GM12865 (cell line): ENCODE results near the gene NBEA.

Experiments used
- DNase-seq: peaks from one replicate; pipeline ENCODE4 v3.0.0; 2010; ENCODE audit warnings: low read depth
- H3K4me3 ChIP-seq: 2 replicates; pipeline ENCODE4 v1.5.1; 2011; ENCODE audit warnings: mild to moderate bottlenecking, low read depth, low read length, control low read depth
- TF ChIP-seq, protein P1 (sequence below): IDR thresholded peaks from 2 replicates; pipeline ENCODE4 v1.5.1; 2011; ENCODE audit warnings: low read length, control low read depth, low read depth, inconsistent platforms; ENCODE audit not compliant: insufficient read depth; ENCODE audit errors: missing control alignments

The NBEA gene

GRCh38 chr13:35697186-35697730, 755.2 kb downstream of the NBEA start:
- DNase-seq: no peak
- H3K4me3 ChIP-seq: no peak overlapping the region
- TF ChIP-seq, protein P1, sequence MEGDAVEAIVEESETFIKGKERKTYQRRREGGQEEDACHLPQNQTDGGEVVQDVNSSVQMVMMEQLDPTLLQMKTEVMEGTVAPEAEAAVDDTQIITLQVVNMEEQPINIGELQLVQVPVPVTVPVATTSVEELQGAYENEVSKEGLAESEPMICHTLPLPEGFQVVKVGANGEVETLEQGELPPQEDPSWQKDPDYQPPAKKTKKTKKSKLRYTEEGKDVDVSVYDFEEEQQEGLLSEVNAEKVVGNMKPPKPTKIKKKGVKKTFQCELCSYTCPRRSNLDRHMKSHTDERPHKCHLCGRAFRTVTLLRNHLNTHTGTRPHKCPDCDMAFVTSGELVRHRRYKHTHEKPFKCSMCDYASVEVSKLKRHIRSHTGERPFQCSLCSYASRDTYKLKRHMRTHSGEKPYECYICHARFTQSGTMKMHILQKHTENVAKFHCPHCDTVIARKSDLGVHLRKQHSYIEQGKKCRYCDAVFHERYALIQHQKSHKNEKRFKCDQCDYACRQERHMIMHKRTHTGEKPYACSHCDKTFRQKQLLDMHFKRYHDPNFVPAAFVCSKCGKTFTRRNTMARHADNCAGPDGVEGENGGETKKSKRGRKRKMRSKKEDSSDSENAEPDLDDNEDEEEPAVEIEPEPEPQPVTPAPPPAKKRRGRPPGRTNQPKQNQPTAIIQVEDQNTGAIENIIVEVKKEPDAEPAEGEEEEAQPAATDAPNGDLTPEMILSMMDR: no peak

GRCh38 chr13:35698911-35699576, 757.0 kb downstream of the NBEA start:
- DNase-seq: no peak
- TF ChIP-seq, protein P1: no peak
- no peak overlapping the region for H3K4me3 ChIP-seq

- TF ChIP-seq, protein P1: no peak
- H3K4me3 ChIP-seq: no peak overlapping the region
- DNase-seq: no peak
Measured at GRCh38 chr13:35699825-35700510, 757.9 kb downstream of the NBEA start.

- no peak overlapping the region for H3K4me3 ChIP-seq
- TF ChIP-seq, protein P1: no peak
- no peak for DNase-seq
Measured at GRCh38 chr13:35700671-35701070, 758.6 kb downstream of the NBEA start.

DNA sequence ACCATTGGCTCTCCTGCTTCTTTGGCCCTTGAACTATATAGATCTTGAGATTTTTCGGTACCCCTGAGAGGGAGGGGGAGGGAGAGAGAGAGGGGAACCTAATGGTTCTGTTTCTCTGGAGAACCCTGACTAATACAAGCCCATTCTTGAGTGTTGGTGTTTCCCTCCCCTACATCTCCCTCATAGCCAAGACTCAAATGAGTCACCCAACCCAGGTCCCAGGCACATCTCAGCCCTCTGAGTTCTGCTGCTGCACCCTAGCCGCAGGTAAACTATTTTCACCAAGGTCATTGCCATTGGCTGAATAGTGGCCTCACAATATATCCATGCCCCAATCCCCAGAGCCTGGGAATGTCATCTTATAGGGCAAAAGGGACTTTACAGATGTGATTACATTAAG, 760.2 kb downstream of the NBEA start:
- DNase-seq: no peak
- TF ChIP-seq, protein P1: no peak
- no peak overlapping the region for H3K4me3 ChIP-seq

DNA sequence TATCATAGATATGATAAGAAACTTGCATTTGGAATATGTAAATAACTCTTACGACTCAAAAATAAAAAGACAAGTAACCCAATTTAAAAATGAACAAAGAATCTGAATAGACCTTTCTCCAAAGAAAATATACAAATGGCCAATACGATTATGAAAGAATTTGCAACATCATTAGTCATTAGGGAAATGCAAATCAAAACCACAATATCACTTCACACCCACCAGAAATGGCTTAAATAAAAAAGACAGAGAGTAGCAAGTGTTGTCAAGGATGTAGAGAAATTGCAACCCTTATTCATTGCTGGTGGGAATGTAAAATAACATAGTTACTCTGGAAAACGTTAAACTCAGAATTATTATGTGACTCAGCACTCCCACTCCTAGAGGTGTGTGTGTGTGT, 761.0 kb downstream of the NBEA start:
- TF ChIP-seq, protein P1: no peak
- H3K4me3 ChIP-seq: no peak overlapping the region
- DNase-seq: no peak
